Cardiac muscle cell (in vitro differentiated cells and primary cell): ENCODE measurements around the gene NLK. TPM values are rescaled to one million over a fixed set of nuclear protein-coding genes. Genes with fewer than 3 reads are reported as not detected.
"Not testable (repeated sequence)": the region's sequence is repeated elsewhere in the genome, so short reads cannot be mapped to it uniquely, and the experiment has no call there.

Experiments used
- DNase-seq, 2 donors: peaks; one replicate each; pipeline versions ENCODE4 v3.0.0 to v3.0.0-alpha.2; 2010 to 2017; ENCODE audit warnings: low read depth in 1 of 2, low spot score in 1 of 2
- H3K27ac ChIP-seq: fragments of 200-600 bp; sonication (generic); 2 replicates; pipeline ENCODE4 v1.5.1; 2016
- H3K27me3 ChIP-seq: fragments of 200-600 bp; sonication (generic); 2 replicates; pipeline ENCODE4 v1.6.0; 2016; ENCODE audit warnings: control low read depth
- H3K36me3 ChIP-seq: fragments of 200-600 bp; sonication (generic); 2 replicates; pipeline ENCODE4 v1.5.1; 2016; ENCODE audit warnings: control low read depth
- H3K4me1 ChIP-seq: fragments of 200-600 bp; sonication (generic); 2 replicates; pipeline ENCODE4 v1.8.1; 2017; ENCODE audit warnings: low read depth, mild to moderate bottlenecking, mixed run types
- H3K4me3 ChIP-seq: fragments of 200-600 bp; sonication (generic); 2 replicates; pipeline ENCODE4 v1.5.1; 2016; ENCODE audit warnings: mild to moderate bottlenecking
- H3K9me3 ChIP-seq: fragments of 200-600 bp; sonication (generic); 2 replicates; pipeline ENCODE4 v1.5.1; 2017; ENCODE audit warnings: low read depth, mild to moderate bottlenecking, control low read depth
- polyA plus RNA-seq: library from polyadenylated mRNA; unstranded; fragments of >200 nt; fragmentation: Nextera tagmentation; extraction: Ambion mirVana; gene quantifications from 2 replicates; pipeline ENCODE4 v1.2.1, GENCODE V29; 2016
- total RNA-seq: library from RNA; depleted of rRNA; stranded (reverse); fragments of >200 nt; gene quantifications from 2 replicates; pipeline ENCODE4 v1.2.3, GENCODE V29; 2016
- TF ChIP-seq, protein P1 (sequence below): IDR thresholded peaks from 2 replicates; pipeline ENCODE4 v1.5.1; 2012; ENCODE audit warnings: low read depth, mild to moderate bottlenecking, low read length

The NLK gene
- total and polyA plus RNA-seq, 2 experiments from 2014 or later: 11.0 to 22.1 TPM

DNA sequence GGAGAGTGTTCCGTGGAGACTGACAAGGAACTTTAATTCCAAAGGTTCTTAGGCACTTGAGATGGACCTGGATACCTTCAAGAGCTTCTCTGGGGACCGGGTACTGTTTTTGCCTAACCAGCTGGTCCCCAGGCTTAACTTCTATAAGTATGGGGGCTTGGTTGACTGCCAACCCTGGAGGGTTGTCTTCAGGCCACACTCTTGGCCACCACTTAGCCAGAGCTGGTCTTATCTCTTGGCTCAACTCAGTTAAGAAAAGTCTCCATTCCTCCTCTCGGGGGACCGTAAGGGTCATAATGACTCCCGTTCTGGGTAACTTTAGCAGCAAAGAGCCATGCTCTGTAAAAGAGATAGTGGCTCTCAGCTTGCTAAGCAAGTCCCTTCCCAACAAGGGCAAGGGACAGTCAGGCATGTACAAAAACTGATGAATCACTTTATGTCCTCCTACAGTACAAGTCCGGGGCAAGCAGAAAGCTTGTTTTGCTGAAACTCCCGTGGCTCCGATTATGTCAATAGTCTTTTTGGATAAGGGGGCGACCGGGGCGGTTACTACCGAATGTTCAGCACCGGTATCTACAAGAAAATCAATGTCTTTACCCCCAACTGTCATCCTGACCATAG is 193.7 kb downstream of the NLK start:
- not testable (repeated sequence) for H3K27ac ChIP-seq, H3K4me3 ChIP-seq, H3K9me3 ChIP-seq, DNase-seq, H3K36me3 ChIP-seq, H3K27me3 ChIP-seq
- peaks cover 10% of the 10 kb centered on the region for H3K4me1 ChIP-seq

DNA sequence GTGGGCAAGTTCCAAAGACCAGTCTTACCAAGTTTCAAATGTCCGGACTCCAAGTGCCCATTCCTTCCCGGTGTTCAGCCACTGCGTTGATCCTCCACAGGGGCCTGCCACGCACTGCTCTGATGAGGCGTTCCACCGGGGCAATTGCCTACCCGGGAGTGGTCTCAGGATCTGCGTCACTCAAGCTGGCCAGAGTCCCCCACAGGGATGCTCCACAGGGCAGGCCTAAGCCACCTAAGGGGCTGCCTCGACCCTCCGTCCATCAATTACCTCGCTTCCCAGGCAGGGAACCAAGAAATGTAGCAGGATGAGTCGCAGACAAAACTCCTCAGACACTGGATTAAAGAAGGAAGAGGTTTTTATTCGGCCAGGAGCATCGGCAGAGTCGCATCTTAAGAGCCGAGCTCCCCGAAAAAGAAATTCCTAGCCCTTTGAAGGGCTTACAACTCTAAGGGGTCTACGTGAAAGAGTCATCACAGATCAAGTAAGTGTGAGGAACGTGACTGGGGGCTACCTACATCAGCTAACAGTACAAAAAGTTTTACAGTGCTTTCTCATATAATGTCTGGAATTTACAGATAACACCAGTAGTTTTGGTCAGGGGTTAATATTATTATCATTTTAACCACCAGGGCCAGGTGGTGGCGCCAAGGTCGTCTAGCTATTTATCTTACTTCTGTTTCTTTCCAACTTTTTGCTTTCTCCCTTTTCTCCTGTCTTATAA is 196.2 kb downstream of the NLK start:
- H3K4me3 ChIP-seq, H3K27me3 ChIP-seq, H3K9me3 ChIP-seq, H3K36me3 ChIP-seq, H3K27ac ChIP-seq, DNase-seq: not testable (repeated sequence)
- peaks cover 10% of the 10 kb centered on the region for H3K4me1 ChIP-seq

DNA sequence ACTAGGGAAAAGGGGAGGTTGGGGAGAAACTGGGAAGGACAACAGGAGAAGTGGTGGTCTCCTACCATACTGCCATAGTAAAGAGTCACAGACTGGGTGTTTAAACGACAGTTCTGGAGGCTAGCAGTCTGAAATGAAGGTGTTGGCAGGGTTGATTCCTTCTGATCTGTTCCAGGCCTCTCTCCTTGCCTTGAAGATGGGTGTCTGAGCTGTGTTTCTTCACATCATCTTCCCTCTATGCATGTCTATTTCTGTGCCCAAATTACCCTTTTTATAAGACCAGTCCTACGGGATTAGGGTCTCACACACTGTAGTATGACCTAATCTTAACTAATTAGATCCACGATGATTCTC is 196.8 kb downstream of the NLK start:
- H3K27me3 ChIP-seq: no peaks in the 10 kb centered on the region
- no peak for DNase-seq
- no peaks in the 10 kb centered on the region for H3K9me3 ChIP-seq
- H3K36me3 ChIP-seq: no peaks in the 10 kb centered on the region
- no peak overlapping the region for H3K27ac ChIP-seq
- TF ChIP-seq, protein P1, sequence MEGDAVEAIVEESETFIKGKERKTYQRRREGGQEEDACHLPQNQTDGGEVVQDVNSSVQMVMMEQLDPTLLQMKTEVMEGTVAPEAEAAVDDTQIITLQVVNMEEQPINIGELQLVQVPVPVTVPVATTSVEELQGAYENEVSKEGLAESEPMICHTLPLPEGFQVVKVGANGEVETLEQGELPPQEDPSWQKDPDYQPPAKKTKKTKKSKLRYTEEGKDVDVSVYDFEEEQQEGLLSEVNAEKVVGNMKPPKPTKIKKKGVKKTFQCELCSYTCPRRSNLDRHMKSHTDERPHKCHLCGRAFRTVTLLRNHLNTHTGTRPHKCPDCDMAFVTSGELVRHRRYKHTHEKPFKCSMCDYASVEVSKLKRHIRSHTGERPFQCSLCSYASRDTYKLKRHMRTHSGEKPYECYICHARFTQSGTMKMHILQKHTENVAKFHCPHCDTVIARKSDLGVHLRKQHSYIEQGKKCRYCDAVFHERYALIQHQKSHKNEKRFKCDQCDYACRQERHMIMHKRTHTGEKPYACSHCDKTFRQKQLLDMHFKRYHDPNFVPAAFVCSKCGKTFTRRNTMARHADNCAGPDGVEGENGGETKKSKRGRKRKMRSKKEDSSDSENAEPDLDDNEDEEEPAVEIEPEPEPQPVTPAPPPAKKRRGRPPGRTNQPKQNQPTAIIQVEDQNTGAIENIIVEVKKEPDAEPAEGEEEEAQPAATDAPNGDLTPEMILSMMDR: no peak
- no peak overlapping the region for H3K4me3 ChIP-seq
- H3K4me1 ChIP-seq: peaks cover 10% of the 10 kb centered on the region

DNA sequence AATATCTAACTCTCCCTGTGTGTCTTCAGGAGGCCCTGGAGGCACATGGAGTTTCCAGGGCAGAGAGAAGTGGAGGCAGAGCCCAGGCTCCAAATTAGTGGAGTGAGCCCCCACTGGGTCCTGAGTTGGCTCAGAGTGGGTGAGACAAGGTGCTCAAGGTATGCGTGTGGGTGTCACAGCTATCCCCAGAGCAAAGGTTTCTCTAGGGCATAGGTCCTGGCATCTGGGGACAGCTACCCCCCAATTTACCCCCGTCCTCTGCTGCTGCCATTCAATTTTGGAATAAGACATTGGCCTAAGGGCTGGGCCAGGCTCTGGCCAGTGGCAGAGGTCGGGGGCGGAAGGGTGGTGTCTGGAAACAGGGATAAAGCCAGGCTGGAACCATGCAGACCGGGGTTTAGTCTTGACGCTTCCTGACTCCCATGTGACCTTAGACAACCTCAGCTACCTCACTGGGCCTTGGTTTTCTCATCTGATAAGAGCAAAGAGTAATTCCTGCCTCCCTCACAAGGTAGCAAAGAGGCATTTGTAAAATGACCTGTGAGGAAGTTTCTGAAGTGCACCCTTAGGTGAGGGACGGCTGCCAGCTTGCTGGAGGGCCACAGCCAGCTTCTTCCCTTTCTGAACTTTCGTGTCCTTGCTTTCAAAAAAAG is 198.3 kb downstream of the NLK start:
- no peak for DNase-seq
- H3K36me3 ChIP-seq: no peaks in the 10 kb centered on the region
- no peak overlapping the region for H3K27ac ChIP-seq
- H3K4me1 ChIP-seq: peaks cover 12% of the 10 kb centered on the region
- no peaks in the 10 kb centered on the region for H3K9me3 ChIP-seq
- no peak overlapping the region for H3K4me3 ChIP-seq
- no peaks in the 10 kb centered on the region for H3K27me3 ChIP-seq
- TF ChIP-seq, protein P1: no peak

DNA sequence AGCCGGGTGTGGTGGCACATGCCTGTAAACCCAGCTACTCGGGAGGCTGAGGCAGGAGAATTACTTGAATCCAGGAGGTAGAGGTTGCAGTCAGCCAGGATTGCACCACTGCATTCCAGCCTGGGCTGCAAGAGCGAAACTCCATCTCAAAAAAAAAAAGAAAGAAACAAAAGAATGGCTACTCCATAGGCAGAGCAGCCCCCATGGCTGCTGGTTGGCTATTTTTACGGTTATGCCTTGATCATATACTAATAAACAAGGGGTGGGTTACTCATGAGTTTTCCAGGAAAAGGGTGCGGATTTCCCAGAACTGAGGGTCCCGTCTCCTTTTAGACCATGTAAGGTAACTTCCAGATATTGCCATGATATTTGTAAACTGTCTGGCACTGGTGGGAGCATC is 200.3 kb downstream of the NLK start:
- no peaks in the 10 kb centered on the region for H3K36me3 ChIP-seq
- TF ChIP-seq, protein P1: no peak
- no peaks in the 10 kb centered on the region for H3K27me3 ChIP-seq

DNA sequence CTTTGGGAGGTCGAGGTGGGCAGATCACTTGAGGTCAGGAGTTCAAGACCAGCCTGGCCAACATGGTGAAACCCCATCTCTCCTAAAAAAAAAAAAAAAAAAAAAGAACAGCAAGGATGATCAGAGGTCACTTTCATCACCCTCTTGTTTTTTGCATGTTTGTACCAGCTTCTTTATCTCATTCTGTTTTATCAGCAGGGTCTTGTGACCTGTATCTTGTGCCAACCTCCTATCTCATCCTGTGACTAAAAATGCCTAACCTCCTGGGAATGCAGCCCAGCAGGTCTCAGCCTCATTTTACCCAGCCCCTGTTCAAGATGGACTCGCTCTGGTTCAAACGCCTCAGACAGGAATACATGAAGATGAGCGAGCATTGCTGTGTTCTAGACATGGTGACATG is 200.8 kb downstream of the NLK start:
- H3K36me3 ChIP-seq, H3K4me3 ChIP-seq, H3K4me1 ChIP-seq, H3K27me3 ChIP-seq, H3K27ac ChIP-seq, DNase-seq, H3K9me3 ChIP-seq: not testable (repeated sequence)

More for the DNA sequence above, 200.3 kb downstream of the NLK start:
- H3K4me3 ChIP-seq: no peak overlapping the region
- DNase-seq: peak in 1 of 2 donors; percentile 24
- H3K27ac ChIP-seq: no peak overlapping the region
- no peaks in the 10 kb centered on the region for H3K9me3 ChIP-seq
- peaks cover 9% of the 10 kb centered on the region for H3K4me1 ChIP-seq

DNA sequence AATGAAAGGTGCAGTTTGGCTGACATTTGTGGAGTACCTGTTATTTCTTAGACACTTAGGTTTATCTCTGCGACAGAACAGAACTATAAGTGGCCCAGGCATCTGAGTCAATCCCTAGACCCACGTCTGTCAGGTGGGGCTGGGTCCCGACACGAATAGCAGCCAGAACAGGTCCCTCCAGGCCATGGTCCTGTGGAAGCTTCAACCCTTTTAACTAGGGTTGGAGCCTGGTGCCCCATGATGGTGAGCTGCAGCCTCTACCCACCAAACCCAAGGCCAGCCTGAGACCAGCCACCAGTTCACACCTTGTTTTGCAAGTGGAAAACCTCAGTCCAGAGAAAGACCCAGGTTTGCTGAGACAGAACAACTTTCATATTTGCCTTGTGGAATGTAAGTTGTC is 202.0 kb downstream of the NLK start:
- Histone ChIP-seq H3K4me3 (no peak overlapping the region), H3K36me3 (no peaks in the 10 kb centered on the region), H3K27me3 (no peaks in the 10 kb centered on the region), H3K9me3 (no peaks in the 10 kb centered on the region), H3K27ac (no peak overlapping the region), H3K4me1 (peaks cover 6% of the 10 kb centered on the region)
- TF ChIP-seq, protein P1: no peak
- no peak for DNase-seq
